Testis (tissue), 3 donors: Measurements from ENCODE around the gene MXD3. TPM values are rescaled to one million over a fixed set of nuclear protein-coding genes. Genes with fewer than 3 reads are reported as not detected.
A peak's percentile ranks its signal among the peaks of the same experiment; 100 is the strongest.

Experiments
- DNase-seq: peaks from one replicate; pipeline ENCODE4 v3.0.0-alpha.2; 2019
- H3K27ac ChIP-seq, 2 donors: fragments of 200-600 bp; sonication (generic); one replicate each; pipeline ENCODE4 v1.5.1; 2019
- H3K27me3 ChIP-seq: fragments of 200-600 bp; sonication (generic); one replicate; pipeline ENCODE4 v1.5.1; 2019
- H3K36me3 ChIP-seq: fragments of 200-600 bp; sonication (generic); one replicate; pipeline ENCODE4 v1.5.1; 2017; ENCODE audit warnings: low read depth; ENCODE audit errors: missing control alignments
- H3K4me1 ChIP-seq: fragments of 200-600 bp; sonication (generic); one replicate; pipeline ENCODE4 v1.5.1; 2019
- H3K4me3 ChIP-seq, 2 donors: fragments of 200-600 bp; sonication (generic); one replicate each; pipeline ENCODE4 v1.5.1; 2017 to 2019
- H3K9me3 ChIP-seq: fragments of 200-600 bp; sonication (generic); one replicate; pipeline ENCODE4 v1.5.1; 2017
- POLR2A ChIP-seq: fragments of 450-650 bp; IDR thresholded peaks from one replicate; pipeline ENCODE4 v1.6.1; 2017; ENCODE audit warnings: antibody characterized with exemption, mild to moderate bottlenecking, moderate library complexity
- WGBS, 2 donors: methylation state at CpG; one replicate each; pipeline ENCODE4 v1.1.5; 2018; 5-methylcytosine and 5-hydroxymethylcytosine counted together
- intact Hi-C: fragments of 100-400 bp; cut with DNase I; formaldehyde crosslinking; loops from one replicate; pipeline ENCODE4 v1.15.1; 2023; ENCODE audit warnings: low total_unique reads
- polyA plus RNA-seq: library from polyadenylated mRNA; stranded (reverse); fragments of 350-450 nt; fragmentation: Illumina TruSeq; extraction: RNeasy Lipid Tissue Mini Kit (QIAGEN cat#74804); gene quantifications from one replicate; pipeline ENCODE4 v1.2.3, GENCODE V29; 2014; ENCODE audit warnings: low read depth, low replicate concordance; ENCODE audit not compliant: insufficient read depth
- total RNA-seq, 2 donors: library from RNA; depleted of rRNA; stranded (reverse); fragments of >200 nt; gene quantifications; one replicate each; pipeline ENCODE4 v1.2.3, GENCODE V29; 2016
- TF ChIP-seq, protein P1 (sequence below), 3 experiments: fragments of 450-650 bp in 2 of 3; fragments of 200-600 bp in 1 of 3; sonication (generic) in 1 of 3; IDR thresholded peaks; one replicate each; pipeline ENCODE4 v1.5.1; 2016 to 2019; ENCODE audit warnings: antibody characterized with exemption in 3 of 3, mild to moderate bottlenecking in 2 of 3, moderate library complexity in 1 of 3

Gene MXD3
- total and polyA plus RNA-seq, 3 donors from 2014 or later = 7.7 to 12.9 (median 12.5) TPM

- intact Hi-C loops = no loop called here
Measured at GRCh38 chr5:177314376-177315342, 3.0 kb upstream of the MXD3 start.

DNA sequence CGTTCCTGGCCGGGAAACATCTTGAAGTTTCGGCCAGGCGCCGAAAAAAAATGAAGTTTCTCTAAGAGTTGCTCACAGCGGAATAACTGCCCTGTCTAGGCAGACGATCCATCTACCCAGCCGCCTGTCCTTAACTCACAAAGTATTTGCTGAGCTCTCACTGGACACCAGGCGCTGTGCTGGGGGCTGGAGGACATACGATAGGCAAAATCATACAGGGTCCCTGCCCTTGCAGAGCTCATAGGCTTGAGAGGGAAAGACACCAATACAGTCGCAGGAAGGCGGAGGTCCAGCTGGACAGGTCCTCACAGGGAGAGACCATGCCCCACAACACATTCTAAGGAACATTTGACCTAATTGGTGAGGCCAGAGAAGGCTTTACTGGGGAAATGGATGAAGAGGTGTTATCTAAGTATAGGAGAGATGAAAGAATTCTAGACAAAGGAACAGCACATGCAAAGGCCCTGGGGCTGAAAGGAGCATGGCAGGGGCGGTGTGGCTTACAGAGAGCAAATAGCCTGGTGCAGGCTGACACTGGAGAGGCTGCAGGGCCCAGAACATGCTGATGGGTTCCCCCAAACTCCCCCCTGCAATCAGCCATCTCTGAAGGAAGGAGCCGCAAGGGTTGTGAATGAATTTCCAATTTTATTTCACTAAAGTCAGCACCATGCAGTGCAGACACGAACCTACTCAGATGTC is 2.0 kb upstream of the MXD3 start:
- no peak for TF ChIP-seq POLR2A
- TF ChIP-seq, protein P1, sequence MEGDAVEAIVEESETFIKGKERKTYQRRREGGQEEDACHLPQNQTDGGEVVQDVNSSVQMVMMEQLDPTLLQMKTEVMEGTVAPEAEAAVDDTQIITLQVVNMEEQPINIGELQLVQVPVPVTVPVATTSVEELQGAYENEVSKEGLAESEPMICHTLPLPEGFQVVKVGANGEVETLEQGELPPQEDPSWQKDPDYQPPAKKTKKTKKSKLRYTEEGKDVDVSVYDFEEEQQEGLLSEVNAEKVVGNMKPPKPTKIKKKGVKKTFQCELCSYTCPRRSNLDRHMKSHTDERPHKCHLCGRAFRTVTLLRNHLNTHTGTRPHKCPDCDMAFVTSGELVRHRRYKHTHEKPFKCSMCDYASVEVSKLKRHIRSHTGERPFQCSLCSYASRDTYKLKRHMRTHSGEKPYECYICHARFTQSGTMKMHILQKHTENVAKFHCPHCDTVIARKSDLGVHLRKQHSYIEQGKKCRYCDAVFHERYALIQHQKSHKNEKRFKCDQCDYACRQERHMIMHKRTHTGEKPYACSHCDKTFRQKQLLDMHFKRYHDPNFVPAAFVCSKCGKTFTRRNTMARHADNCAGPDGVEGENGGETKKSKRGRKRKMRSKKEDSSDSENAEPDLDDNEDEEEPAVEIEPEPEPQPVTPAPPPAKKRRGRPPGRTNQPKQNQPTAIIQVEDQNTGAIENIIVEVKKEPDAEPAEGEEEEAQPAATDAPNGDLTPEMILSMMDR (IDR thresholded peaks at IDR 0.05) = no peak
- no peaks in the 10 kb centered on the region for H3K27me3 ChIP-seq
- WGBS, 2 donors = 91 to 93% methylated on average over 15 of the region's 15 CpGs
- H3K27ac ChIP-seq = no peak overlapping the region
- intact Hi-C loops = no loop called here
- H3K4me3 ChIP-seq = no peak overlapping the region
- H3K4me1 ChIP-seq = peaks cover 28% of the 10 kb centered on the region
- H3K9me3 ChIP-seq = no peaks in the 10 kb centered on the region
- DNase-seq = no peak
- no peaks in the 10 kb centered on the region for H3K36me3 ChIP-seq

More at GRCh38 chr5:177314376-177315342, 3.0 kb upstream of the MXD3 start:
- no peaks in the 10 kb centered on the region for H3K27me3 ChIP-seq
- WGBS, 2 donors = 50 to 53% methylated on average over 11 to 18 of the region's 18 CpGs
- no peaks in the 10 kb centered on the region for H3K9me3 ChIP-seq
- H3K4me1 ChIP-seq = peaks cover 28% of the 10 kb centered on the region
- TF ChIP-seq POLR2A = no peak
- TF ChIP-seq, protein P1 (IDR thresholded peaks at IDR 0.05) = no peak
- H3K4me3 ChIP-seq = no peak overlapping the region
- H3K27ac ChIP-seq = no peak overlapping the region
- DNase-seq = peak; percentile 50
- H3K36me3 ChIP-seq = no peaks in the 10 kb centered on the region

GRCh38 chr5:177312649-177313181 is 1.0 kb upstream of the MXD3 start:
- no peaks in the 10 kb centered on the region for H3K36me3 ChIP-seq
- TF ChIP-seq POLR2A = no peak
- TF ChIP-seq, protein P1 (IDR thresholded peaks at IDR 0.05) = no peak
- H3K9me3 ChIP-seq = no peaks in the 10 kb centered on the region
- H3K4me3 ChIP-seq = peak overlapping the region; percentile 7 to 59
- peaks cover 28% of the 10 kb centered on the region for H3K4me1 ChIP-seq
- 12 to 16% methylated on average over 4 to 19 of the region's 19 CpGs for WGBS, 2 donors
- no peaks in the 10 kb centered on the region for H3K27me3 ChIP-seq
- intact Hi-C loops = no loop called here
- H3K27ac ChIP-seq = no peak overlapping the region
- no peak for DNase-seq

DNA sequence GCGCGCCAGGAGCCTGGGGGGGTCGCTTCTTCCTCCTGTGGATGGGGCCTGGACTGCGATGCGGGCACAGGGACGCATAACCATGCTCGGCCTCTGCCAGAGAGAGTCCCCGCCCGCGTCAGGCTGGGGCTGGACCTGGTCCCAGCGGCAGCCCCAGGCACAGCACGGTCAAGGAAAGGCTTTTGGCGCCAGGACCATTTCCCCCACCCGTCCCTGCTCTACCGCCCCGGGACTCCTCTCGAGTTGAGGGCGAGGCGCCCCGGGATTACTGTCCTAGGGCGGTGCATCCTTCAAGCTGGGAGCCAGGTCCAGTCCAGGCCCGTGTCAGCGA is 341 bp downstream of the MXD3 start:
- TF ChIP-seq, protein P1 (IDR thresholded peaks at IDR 0.05) = no peak
- TF ChIP-seq POLR2A = no peak
- Histone ChIP-seq H3K9me3 (no peaks in the 10 kb centered on the region), H3K4me3 (peak overlapping the region; percentile 24 to 59), H3K27ac (no peak overlapping the region), H3K36me3 (no peaks in the 10 kb centered on the region), H3K4me1 (peaks cover 28% of the 10 kb centered on the region), H3K27me3 (no peaks in the 10 kb centered on the region)
- WGBS, 2 donors = 0% methylated on average over 10 of the region's 23 CpGs; no CpG with 5 or more reads in 1 of the 2 donors
- intact Hi-C loops = no loop called here
- no peak for DNase-seq
